OCI-LY1 (cell line): Measurements from ENCODE around the gene ITIH1.

Experiments
- H2AFZ ChIP-seq: fragments of 200-600 bp; sonication (generic), shearing (Covaris generic); 2 replicates; pipeline ENCODE4 v1.6.0; 2014; ENCODE audit warnings: antibody characterized with exemption, mild to moderate bottlenecking, low read length
- H3F3A ChIP-seq: fragments of 200-600 bp; sonication (generic), shearing (Covaris generic); 2 replicates; pipeline ENCODE4 v1.6.0; 2014; ENCODE audit warnings: mild to moderate bottlenecking, antibody characterized with exemption, low read length, moderate library complexity; ENCODE audit not compliant: insufficient read depth
- H3K27ac ChIP-seq: fragments of 200-600 bp; sonication (generic); 2 replicates; pipeline ENCODE4 v1.5.1; 2014; ENCODE audit warnings: low read length, mixed run types, mild to moderate bottlenecking, low read depth; ENCODE audit not compliant: poor library complexity, severe bottlenecking
- H3K27me3 ChIP-seq: fragments of 200-600 bp; sonication (generic); 2 replicates; pipeline ENCODE4 v1.6.0; 2014; ENCODE audit warnings: antibody characterized with exemption, mild to moderate bottlenecking, low read length, moderate library complexity; ENCODE audit not compliant: insufficient read depth
- H3K36me3 ChIP-seq: fragments of 200-600 bp; sonication (generic); 2 replicates; pipeline ENCODE4 v1.6.1; 2014; ENCODE audit warnings: mild to moderate bottlenecking, antibody characterized with exemption, low read length, moderate library complexity, mixed read lengths; ENCODE audit not compliant: insufficient read depth
- H3K4me1 ChIP-seq: fragments of 200-600 bp; sonication (generic); 2 replicates; pipeline ENCODE4 v1.5.1; 2014; ENCODE audit warnings: mild to moderate bottlenecking, low read length, moderate library complexity; ENCODE audit not compliant: insufficient read depth, severe bottlenecking
- H3K4me2 ChIP-seq: fragments of 200-600 bp; sonication (generic), shearing (Covaris generic); 2 replicates; pipeline ENCODE4 v1.6.1; 2014; ENCODE audit warnings: low read length
- H3K4me3 ChIP-seq: fragments of 200-600 bp; sonication (generic); 2 replicates; pipeline ENCODE4 v1.5.1; 2014; ENCODE audit warnings: low read length, low read depth, mild to moderate bottlenecking, mixed read lengths; ENCODE audit not compliant: poor library complexity, severe bottlenecking
- H3K79me2 ChIP-seq: fragments of 200-600 bp; shearing (Covaris generic); 2 replicates; pipeline ENCODE4 v1.6.1; 2016; ENCODE audit warnings: mixed run types, low read length, mixed read lengths; ENCODE audit not compliant: insufficient read depth
- H3K9ac ChIP-seq: fragments of 200-600 bp; sonication (generic), shearing (Covaris generic); 2 replicates; pipeline ENCODE4 v1.6.1; 2014; ENCODE audit warnings: mild to moderate bottlenecking, low read length, mixed read lengths
- H3K9me2 ChIP-seq: fragments of 200-600 bp; sonication (generic), shearing (Covaris generic); 2 replicates; pipeline ENCODE4 v1.6.1; 2014; ENCODE audit warnings: low read depth, mild to moderate bottlenecking, low read length, mixed read lengths
- H3K9me3 ChIP-seq: fragments of 200-600 bp; shearing (Covaris generic); 2 replicates; pipeline ENCODE4 v1.6.1; 2014; ENCODE audit warnings: low read length, mixed read lengths
- H4K20me1 ChIP-seq: fragments of 200-600 bp; sonication (generic), shearing (Covaris generic); 2 replicates; pipeline ENCODE4 v1.6.0; 2016; ENCODE audit warnings: mild to moderate bottlenecking, low read length; ENCODE audit not compliant: insufficient read depth
- EZH2 ChIP-seq: fragments of 200-600 bp; sonication (generic), shearing (Covaris generic); IDR thresholded peaks from 2 replicates; pipeline ENCODE4 v1.8.0; 2017; ENCODE audit warnings: borderline replicate concordance, mixed run types, mild to moderate bottlenecking, antibody characterized with exemption, low read length, moderate library complexity, mixed read lengths
- TF ChIP-seq, protein P1 (sequence below): fragments of 200-600 bp; sonication (generic), shearing (Covaris generic); IDR thresholded peaks from 2 replicates; pipeline ENCODE4 v1.5.1; 2017; ENCODE audit warnings: mild to moderate bottlenecking, antibody characterized with exemption, low read length, moderate library complexity, mixed read lengths

The ITIH1 gene

GRCh38 chr3:52782412-52783210 is 5.2 kb downstream of the ITIH1 start:
- Histone ChIP-seq H3K4me1 (peaks cover 10% of the 10 kb centered on the region), H4K20me1 (no peaks in the 10 kb centered on the region), H3K27ac (no peak overlapping the region), H3K9me3 (no peaks in the 10 kb centered on the region), H3K4me3 (no peak overlapping the region), H3K4me2 (no peak overlapping the region), H2AFZ (no peak overlapping the region), H3K27me3 (no peaks in the 10 kb centered on the region), H3K9me2 (no peaks in the 10 kb centered on the region), H3K79me2 (no peaks in the 10 kb centered on the region), H3K36me3 (no peaks in the 10 kb centered on the region), H3K9ac (no peak overlapping the region), H3F3A (no peaks in the 10 kb centered on the region)
- TF ChIP-seq, protein P1, sequence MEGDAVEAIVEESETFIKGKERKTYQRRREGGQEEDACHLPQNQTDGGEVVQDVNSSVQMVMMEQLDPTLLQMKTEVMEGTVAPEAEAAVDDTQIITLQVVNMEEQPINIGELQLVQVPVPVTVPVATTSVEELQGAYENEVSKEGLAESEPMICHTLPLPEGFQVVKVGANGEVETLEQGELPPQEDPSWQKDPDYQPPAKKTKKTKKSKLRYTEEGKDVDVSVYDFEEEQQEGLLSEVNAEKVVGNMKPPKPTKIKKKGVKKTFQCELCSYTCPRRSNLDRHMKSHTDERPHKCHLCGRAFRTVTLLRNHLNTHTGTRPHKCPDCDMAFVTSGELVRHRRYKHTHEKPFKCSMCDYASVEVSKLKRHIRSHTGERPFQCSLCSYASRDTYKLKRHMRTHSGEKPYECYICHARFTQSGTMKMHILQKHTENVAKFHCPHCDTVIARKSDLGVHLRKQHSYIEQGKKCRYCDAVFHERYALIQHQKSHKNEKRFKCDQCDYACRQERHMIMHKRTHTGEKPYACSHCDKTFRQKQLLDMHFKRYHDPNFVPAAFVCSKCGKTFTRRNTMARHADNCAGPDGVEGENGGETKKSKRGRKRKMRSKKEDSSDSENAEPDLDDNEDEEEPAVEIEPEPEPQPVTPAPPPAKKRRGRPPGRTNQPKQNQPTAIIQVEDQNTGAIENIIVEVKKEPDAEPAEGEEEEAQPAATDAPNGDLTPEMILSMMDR, result no peak
- TF ChIP-seq EZH2, result no peak

DNA sequence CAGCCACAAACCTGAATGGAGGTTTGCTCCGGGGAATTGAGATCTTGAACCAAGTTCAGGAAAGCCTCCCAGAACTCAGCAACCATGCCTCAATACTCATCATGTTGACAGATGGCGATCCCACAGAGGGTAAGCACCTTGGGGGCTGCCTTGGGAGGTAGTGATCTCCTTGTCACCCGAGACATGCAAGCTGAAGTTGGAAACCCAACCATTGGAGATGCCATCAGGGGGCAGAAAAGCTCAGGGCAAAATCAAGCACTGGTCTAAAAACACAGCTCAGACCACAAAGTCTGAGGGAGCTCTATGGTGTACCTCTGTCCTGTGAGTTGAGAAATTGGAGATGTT is 5.8 kb downstream of the ITIH1 start:
- Histone ChIP-seq H3K27ac (no peak overlapping the region), H4K20me1 (no peaks in the 10 kb centered on the region), H3K36me3 (no peaks in the 10 kb centered on the region), H3F3A (no peaks in the 10 kb centered on the region), H3K4me3 (no peak overlapping the region), H3K27me3 (no peaks in the 10 kb centered on the region), H3K9ac (no peak overlapping the region), H3K79me2 (no peaks in the 10 kb centered on the region), H2AFZ (no peak overlapping the region), H3K4me1 (peaks cover 10% of the 10 kb centered on the region), H3K9me2 (no peaks in the 10 kb centered on the region), H3K9me3 (no peaks in the 10 kb centered on the region), H3K4me2 (no peak overlapping the region)
- TF ChIP-seq, protein P1, result peak; percentile 9; the same call in 1 of the 2 replicates
- no peak for TF ChIP-seq EZH2

DNA sequence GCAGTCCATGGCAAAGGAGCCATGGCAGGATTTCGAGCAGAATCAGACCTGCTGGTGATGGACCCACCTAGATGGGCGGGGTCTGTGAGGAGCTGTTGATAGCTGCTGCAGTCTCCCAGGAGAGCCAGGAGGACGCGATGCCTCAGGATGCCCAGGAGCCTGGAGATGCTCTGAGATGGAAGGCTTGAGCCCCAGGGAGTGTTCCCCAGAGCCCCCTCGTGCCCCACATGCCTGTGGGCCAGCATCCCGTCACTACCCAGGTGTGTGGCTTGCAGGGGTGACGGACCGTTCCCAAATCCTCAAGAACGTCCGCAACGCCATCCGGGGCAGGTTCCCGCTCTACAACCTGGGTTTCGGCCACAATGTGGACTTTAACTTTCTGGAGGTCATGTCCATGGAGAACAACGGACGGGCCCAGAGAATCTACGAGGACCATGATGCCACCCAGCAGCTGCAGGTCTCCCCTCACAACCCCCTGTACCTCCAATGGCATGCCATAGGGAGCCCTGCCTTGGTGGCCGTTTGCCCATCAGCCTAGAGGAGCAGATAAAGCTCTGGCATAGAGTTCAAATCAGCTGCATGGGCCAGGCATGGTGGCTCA is 6.7 kb downstream of the ITIH1 start:
- Histone ChIP-seq H3K27ac (no peak overlapping the region), H3K9ac (no peak overlapping the region), H3K9me3 (no peaks in the 10 kb centered on the region), H3F3A (no peaks in the 10 kb centered on the region), H2AFZ (no peak overlapping the region), H3K79me2 (no peaks in the 10 kb centered on the region), H3K4me2 (no peak overlapping the region), H4K20me1 (no peaks in the 10 kb centered on the region), H3K4me1 (peaks cover 8% of the 10 kb centered on the region), H3K4me3 (no peak overlapping the region), H3K27me3 (no peaks in the 10 kb centered on the region), H3K9me2 (no peaks in the 10 kb centered on the region), H3K36me3 (no peaks in the 10 kb centered on the region)
- no peak for TF ChIP-seq EZH2
- TF ChIP-seq, protein P1, result no peak
